NT2/D1 (cell line): ENCODE data around the gene PLRG1.
"Not testable (repeated sequence)": the region's sequence is repeated elsewhere in the genome, so short reads cannot be mapped to it uniquely, and the experiment has no call there.

Source experiments
- DNase-seq: peaks from one replicate; pipeline ENCODE4 v3.0.0-alpha.2; 2011; ENCODE audit warnings: low read depth, low spot score
- H3K27me3 ChIP-seq: 2 replicates; pipeline ENCODE4 v1.6.0; 2011; ENCODE audit warnings: mild to moderate bottlenecking; ENCODE audit not compliant: insufficient read length, insufficient read depth
- H3K36me3 ChIP-seq: 2 replicates; pipeline ENCODE4 v1.6.1; 2011; ENCODE audit warnings: mild to moderate bottlenecking, low read length, mixed read lengths; ENCODE audit not compliant: insufficient read depth, insufficient read length
- H3K4me1 ChIP-seq: 2 replicates; pipeline ENCODE4 v1.5.1; 2011; ENCODE audit not compliant: insufficient read depth, insufficient read length
- H3K4me3 ChIP-seq: 2 replicates; pipeline ENCODE4 v1.5.1; 2011; ENCODE audit warnings: low read depth; ENCODE audit not compliant: insufficient read length
- H3K9ac ChIP-seq: 2 replicates; pipeline ENCODE4 v1.6.0; 2011; ENCODE audit warnings: low read depth; ENCODE audit not compliant: insufficient read length
- H3K9me3 ChIP-seq: 2 replicates; pipeline ENCODE4 v1.5.1; 2011; ENCODE audit warnings: mild to moderate bottlenecking, low read length; ENCODE audit not compliant: insufficient read depth
- SUZ12 ChIP-seq: IDR thresholded peaks from 2 replicates; pipeline ENCODE4 v1.6.1; 2011; ENCODE audit not compliant: insufficient read length, insufficient read depth; ENCODE audit errors: extremely low read depth
- YY1 ChIP-seq: IDR thresholded peaks from 2 replicates; pipeline ENCODE4 v1.6.1; 2011; ENCODE audit not compliant: insufficient read length, insufficient read depth
- ZNF274 ChIP-seq: IDR thresholded peaks from 2 replicates; pipeline ENCODE4 v1.6.1; 2011; ENCODE audit warnings: mild to moderate bottlenecking, low read depth, low read length

PLRG1 gene

DNA sequence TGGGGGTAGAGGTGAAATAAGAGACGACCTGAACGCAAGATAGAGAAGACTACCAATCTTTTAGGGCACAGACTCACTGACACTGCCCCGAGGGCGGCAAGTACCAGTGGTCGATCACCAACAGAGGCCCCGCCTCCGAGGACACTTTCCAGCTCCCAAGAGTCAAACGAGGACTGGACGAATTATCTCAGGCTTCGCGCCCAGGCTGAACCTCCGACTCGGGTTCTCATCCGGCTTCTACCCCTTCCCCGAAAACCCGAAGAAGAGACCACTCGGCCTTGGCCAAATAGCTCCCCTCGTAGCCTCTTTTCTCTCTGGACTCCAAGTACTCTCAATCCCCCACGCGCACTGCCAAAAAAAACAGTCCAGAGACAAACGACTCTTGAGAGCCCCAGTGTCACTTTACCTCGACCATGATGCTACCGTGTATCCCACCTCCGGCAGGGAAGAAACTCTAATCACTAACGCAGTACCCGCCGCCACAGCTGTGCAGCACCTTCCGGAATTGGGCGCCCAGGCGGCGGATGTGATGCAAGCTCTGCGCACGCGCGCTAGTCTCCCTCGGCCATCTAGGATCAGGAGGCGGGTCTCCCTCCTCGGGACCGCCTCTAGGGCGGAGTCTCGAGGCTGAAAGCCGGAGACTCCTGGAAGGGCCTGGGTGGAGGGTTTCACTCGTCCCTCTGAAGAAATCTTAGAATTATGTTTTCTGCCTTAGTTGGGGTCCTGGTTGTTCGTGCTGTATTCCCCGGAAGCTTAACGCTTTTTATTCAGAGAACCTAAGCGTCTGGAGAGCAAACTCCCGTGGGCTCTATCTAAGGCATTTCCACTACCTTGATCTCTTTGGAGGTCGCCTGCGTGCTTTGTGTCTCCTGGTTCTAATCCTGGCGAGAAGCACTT is at the start of gene PLRG1:
PLRG1 (minus strand) TSS at position 507 of the 897 bp plus-strand sequence; CDS start at position 415, 92 bp downstream.
- Histone ChIP-seq H3K4me1 (no peaks in the 10 kb centered on the region), H3K27me3 (no peaks in the 10 kb centered on the region), H3K4me3 (peak within 1 kb of the TSS; percentile 78), H3K36me3 (peaks cover 30% of the 10 kb centered on the region), H3K9me3 (no peaks in the 10 kb centered on the region), H3K9ac (peak within 1 kb of the TSS; percentile 81)
- peak; percentile 89 for DNase-seq
- TF ChIP-seq YY1 (no peak), ZNF274 (no peak), SUZ12 (no peak)

- no peak for TF ChIP-seq ZNF274
- TF ChIP-seq YY1, result no peak
- TF ChIP-seq SUZ12, result no peak
- Histone ChIP-seq H3K27me3 (no peaks in the 10 kb centered on the region), H3K36me3 (no peaks in the 10 kb centered on the region), H3K4me3 (no peak overlapping the region), H3K4me1 (no peaks in the 10 kb centered on the region), H3K9me3 (no peaks in the 10 kb centered on the region), H3K9ac (no peak overlapping the region)
- DNase-seq, result no peak
Measured at GRCh38 chr4:154597798-154598774, 47.9 kb upstream of the PLRG1 start.

- not testable (repeated sequence) for H3K9ac ChIP-seq, H3K36me3 ChIP-seq, H3K4me3 ChIP-seq, H3K4me1 ChIP-seq, H3K27me3 ChIP-seq, H3K9me3 ChIP-seq, DNase-seq
Measured at GRCh38 chr4:154597281-154597680, 47.1 kb upstream of the PLRG1 start.

DNA sequence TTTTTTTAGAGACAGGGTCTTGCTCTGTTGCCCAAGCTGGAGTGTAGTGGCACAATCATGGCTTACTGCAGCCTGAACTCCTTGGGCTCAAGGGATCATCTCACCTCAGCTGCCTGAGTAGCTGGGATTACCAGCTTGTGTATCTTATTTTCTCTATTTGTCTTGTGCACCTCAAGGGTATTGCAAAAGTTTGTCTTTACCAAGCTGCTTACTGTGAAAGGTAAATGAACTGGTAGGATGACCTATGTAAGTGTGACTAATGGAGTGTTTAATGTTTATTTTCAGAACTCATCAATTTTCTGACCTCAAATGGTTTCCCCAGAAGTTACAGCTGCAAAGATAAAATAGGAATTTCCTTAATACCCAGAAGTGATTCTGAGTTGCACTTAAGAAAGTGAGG is 45.6 kb upstream of the PLRG1 start:
- TF ChIP-seq SUZ12, result no peak
- no peak for TF ChIP-seq ZNF274
- TF ChIP-seq YY1, result no peak
- no peaks in the 10 kb centered on the region for H3K36me3 ChIP-seq
- no peak for DNase-seq
- H3K4me1 ChIP-seq, result no peaks in the 10 kb centered on the region
- H3K9ac ChIP-seq, result no peak overlapping the region
- no peak overlapping the region for H3K4me3 ChIP-seq
- no peaks in the 10 kb centered on the region for H3K9me3 ChIP-seq
- H3K27me3 ChIP-seq, result no peaks in the 10 kb centered on the region

DNA sequence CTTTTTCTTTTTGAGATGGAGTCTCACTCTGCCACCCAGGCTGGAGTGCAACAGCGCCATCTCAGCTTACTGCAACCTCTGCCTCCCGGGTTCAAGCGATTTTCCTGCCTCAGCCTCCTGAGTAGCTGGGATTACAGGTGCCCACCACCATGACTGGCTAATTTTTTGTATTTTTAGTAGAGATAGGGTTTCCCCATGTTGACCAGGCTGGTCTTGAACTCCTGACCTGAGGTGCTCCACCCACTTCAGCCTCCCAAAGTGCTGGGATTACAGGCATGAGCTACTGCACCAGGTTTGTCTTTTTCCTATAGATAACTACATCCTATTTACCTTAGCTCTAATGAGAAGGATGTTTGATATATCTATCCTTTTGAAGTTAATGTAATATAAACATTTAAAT is 44.1 kb upstream of the PLRG1 start:
- H3K27me3 ChIP-seq, H3K9me3 ChIP-seq, DNase-seq, H3K4me1 ChIP-seq, H3K4me3 ChIP-seq, H3K36me3 ChIP-seq, H3K9ac ChIP-seq: not testable (repeated sequence)

DNA sequence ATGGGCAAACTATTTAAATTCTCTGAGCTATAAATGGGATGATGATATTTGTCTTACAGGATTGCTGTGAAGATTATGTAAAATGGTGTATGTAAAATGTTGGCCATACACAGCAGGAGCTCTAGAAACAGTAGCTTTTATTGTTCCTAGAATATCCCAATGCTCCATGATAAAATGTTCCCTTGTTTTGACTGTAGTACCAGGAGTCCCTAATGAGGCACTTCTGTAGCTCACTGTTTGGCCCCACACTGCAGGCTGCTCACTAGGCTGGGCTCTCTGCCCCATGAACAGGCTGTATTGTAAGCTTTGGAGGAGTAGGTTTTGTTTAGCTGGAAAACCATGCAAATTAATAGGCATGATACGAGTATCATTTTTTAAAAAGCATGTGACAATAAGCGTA is 43.7 kb upstream of the PLRG1 start:
- no peak for DNase-seq
- no peaks in the 10 kb centered on the region for H3K4me1 ChIP-seq
- no peaks in the 10 kb centered on the region for H3K36me3 ChIP-seq
- no peak overlapping the region for H3K4me3 ChIP-seq
- H3K9me3 ChIP-seq, result no peaks in the 10 kb centered on the region
- no peaks in the 10 kb centered on the region for H3K27me3 ChIP-seq
- TF ChIP-seq SUZ12 (no peak), ZNF274 (no peak), YY1 (no peak)
- no peak overlapping the region for H3K9ac ChIP-seq

- H3K4me3 ChIP-seq, result no peak overlapping the region
- TF ChIP-seq ZNF274, result no peak
- no peak for TF ChIP-seq SUZ12
- TF ChIP-seq YY1, result no peak
- H3K27me3 ChIP-seq, result no peaks in the 10 kb centered on the region
- DNase-seq, result no peak
- no peaks in the 10 kb centered on the region for H3K4me1 ChIP-seq
- no peak overlapping the region for H3K9ac ChIP-seq
- H3K9me3 ChIP-seq, result no peaks in the 10 kb centered on the region
- no peaks in the 10 kb centered on the region for H3K36me3 ChIP-seq
Measured at GRCh38 chr4:154591890-154592289, 41.7 kb upstream of the PLRG1 start.
